A673 (cell line): ENCODE results near the gene INCA1.

Experiments used
- EZH2 ChIP-seq: fragments of 200-600 bp; sonication (generic); IDR thresholded peaks from 2 replicates; pipeline ENCODE4 v1.6.1; 2017; ENCODE audit warnings: borderline replicate concordance, low read depth, mild to moderate bottlenecking, mixed read lengths, antibody characterized with exemption, low read length; ENCODE audit not compliant: poor library complexity, severe bottlenecking
- TF ChIP-seq, protein P1 (sequence below): fragments of 300-800, 200-600 bp; sonication (generic); conservative IDR thresholded peaks from 2 replicates; pipeline ENCODE4 v1.5.1; 2017; ENCODE audit warnings: low read depth, mild to moderate bottlenecking, antibody characterized with exemption, low read length, moderate library complexity, mixed read lengths

DNA sequence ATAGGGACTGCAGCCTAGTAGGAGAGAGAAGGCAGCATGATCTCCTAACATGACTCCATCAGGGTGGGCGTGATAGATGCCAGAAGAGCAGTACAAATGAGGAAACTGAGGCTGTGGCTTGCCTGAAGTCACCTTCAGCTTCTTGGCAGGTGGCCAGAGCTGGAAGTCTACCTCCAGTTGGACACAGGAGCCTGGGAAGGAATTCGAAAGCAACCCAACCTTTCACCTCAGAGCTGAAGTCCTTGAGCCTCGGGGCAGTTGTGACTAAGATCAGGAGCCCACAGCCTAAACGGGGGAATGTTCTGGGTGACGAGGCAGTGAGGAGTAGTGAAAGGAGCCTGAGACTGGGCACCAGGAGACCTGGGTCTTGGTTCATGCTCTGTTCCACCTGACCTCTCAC is 47.3 kb upstream of the INCA1 start:
- TF ChIP-seq EZH2, result no peak
- TF ChIP-seq, protein P1, sequence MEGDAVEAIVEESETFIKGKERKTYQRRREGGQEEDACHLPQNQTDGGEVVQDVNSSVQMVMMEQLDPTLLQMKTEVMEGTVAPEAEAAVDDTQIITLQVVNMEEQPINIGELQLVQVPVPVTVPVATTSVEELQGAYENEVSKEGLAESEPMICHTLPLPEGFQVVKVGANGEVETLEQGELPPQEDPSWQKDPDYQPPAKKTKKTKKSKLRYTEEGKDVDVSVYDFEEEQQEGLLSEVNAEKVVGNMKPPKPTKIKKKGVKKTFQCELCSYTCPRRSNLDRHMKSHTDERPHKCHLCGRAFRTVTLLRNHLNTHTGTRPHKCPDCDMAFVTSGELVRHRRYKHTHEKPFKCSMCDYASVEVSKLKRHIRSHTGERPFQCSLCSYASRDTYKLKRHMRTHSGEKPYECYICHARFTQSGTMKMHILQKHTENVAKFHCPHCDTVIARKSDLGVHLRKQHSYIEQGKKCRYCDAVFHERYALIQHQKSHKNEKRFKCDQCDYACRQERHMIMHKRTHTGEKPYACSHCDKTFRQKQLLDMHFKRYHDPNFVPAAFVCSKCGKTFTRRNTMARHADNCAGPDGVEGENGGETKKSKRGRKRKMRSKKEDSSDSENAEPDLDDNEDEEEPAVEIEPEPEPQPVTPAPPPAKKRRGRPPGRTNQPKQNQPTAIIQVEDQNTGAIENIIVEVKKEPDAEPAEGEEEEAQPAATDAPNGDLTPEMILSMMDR, result no peak
